Measurements from ENCODE around the gene MIR17HG.

GRCh38 chr13:91358387-91358782, 10.9 kb downstream of the MIR17HG start:
- TF ChIP-seq CTCF (conservative IDR thresholded peaks at IDR 0.05; ENCODE audit: low read depth, low read length) (no peak), EZH2 (IDR thresholded peaks at IDR 0.05; ENCODE audit: low read length, unreplicated experiment) (no peak)
